Fibroblast of upper back skin (primary cell): ENCODE results near the gene ATF7IP.
"Not testable (repeated sequence)": the region's sequence is repeated elsewhere in the genome, so short reads cannot be mapped to it uniquely, and the experiment has no call there.

Experiments
- DNase-seq: peaks from one replicate; pipeline ENCODE4 v3.0.0-alpha.2; 2013

Gene ATF7IP, protein sequence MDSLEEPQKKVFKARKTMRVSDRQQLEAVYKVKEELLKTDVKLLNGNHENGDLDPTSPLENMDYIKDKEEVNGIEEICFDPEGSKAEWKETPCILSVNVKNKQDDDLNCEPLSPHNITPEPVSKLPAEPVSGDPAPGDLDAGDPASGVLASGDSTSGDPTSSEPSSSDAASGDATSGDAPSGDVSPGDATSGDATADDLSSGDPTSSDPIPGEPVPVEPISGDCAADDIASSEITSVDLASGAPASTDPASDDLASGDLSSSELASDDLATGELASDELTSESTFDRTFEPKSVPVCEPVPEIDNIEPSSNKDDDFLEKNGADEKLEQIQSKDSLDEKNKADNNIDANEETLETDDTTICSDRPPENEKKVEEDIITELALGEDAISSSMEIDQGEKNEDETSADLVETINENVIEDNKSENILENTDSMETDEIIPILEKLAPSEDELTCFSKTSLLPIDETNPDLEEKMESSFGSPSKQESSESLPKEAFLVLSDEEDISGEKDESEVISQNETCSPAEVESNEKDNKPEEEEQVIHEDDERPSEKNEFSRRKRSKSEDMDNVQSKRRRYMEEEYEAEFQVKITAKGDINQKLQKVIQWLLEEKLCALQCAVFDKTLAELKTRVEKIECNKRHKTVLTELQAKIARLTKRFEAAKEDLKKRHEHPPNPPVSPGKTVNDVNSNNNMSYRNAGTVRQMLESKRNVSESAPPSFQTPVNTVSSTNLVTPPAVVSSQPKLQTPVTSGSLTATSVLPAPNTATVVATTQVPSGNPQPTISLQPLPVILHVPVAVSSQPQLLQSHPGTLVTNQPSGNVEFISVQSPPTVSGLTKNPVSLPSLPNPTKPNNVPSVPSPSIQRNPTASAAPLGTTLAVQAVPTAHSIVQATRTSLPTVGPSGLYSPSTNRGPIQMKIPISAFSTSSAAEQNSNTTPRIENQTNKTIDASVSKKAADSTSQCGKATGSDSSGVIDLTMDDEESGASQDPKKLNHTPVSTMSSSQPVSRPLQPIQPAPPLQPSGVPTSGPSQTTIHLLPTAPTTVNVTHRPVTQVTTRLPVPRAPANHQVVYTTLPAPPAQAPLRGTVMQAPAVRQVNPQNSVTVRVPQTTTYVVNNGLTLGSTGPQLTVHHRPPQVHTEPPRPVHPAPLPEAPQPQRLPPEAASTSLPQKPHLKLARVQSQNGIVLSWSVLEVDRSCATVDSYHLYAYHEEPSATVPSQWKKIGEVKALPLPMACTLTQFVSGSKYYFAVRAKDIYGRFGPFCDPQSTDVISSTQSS

DNA sequence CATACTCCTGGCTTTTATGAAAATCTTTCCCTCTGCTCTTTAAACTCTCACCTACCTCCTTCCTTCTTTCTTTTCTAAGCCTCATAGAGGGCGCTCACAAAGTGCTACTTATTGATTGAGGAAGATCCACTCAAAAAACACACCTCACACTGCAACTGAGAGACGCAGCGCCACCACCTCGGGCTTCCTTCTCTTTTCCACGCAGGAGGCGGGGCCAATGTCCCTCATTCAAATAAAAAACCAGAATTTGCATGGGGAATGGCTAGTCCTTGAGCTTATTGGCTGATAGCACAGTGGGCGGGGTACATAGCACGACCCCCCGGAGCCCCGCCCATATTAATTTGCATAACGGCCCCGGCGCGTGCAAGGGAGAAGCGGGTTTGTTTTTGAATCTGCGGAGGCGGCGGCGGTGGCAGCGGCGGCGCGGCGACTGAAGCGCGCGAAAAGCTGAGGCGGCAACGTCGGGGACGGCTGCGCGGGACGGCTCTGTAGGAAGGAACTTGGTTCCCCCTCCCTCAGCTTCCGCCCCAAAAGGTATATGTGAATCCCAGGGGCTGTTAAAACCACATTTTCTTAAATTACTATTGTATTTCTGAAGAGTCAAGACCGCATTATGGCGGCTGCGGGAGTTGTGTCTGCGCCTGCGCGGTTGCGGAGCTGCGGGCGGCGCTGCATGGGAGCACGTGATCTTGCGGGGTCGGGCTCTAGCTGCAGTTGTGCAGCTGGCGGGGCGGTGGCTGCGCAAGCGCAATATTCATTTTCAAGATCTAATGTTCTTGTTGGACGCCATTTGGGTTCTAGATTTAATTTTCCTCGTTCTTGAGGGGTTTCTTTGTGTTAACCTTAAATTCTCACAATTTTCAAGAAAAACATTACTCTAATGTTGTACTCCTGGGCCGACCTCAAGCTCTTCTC lies at the start of gene ATF7IP:
Gene ATF7IP (plus strand): TSS at position 389 of the 915 bp plus-strand sequence. CDS start 58,234 bp downstream, outside the sequence.
- DNase-seq: peak; percentile 99

DNA sequence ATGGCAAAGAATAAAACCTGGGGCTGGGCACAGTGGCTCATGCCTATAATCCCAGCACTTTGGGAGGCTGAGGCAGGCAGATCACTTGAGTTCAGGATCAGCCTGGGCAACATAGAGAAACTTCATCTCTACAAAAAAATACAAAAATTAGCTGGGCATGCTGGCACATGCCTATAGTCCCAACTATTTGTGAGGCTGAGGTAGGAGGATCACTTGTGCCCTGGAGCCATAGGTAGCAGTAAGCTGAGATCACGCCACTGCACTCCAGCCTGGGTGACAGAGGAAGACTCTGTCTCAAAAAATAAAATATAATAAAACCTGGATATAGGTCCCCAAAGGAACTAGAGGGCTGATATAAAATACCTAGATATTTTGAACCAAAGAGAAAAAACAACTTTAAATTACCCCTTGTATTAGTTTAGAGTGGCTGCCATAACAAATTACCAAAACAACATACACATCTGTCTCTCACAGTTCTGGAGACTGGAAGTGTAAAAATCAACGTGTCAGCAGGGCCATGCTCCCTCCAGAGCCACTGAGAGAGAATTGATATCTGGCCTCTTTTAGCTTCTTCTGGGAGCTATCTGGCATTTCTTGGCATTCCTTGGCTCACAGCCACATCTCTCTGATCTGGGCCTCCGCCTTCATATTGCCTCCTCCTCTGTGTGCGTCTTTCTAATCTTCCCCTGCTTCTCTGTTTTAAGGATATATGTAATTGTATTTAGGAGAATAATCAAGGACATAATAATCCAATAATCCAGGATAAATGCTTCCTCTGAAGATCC lies 47.9 kb upstream of the ATF7IP start:
- no peak for DNase-seq

DNA sequence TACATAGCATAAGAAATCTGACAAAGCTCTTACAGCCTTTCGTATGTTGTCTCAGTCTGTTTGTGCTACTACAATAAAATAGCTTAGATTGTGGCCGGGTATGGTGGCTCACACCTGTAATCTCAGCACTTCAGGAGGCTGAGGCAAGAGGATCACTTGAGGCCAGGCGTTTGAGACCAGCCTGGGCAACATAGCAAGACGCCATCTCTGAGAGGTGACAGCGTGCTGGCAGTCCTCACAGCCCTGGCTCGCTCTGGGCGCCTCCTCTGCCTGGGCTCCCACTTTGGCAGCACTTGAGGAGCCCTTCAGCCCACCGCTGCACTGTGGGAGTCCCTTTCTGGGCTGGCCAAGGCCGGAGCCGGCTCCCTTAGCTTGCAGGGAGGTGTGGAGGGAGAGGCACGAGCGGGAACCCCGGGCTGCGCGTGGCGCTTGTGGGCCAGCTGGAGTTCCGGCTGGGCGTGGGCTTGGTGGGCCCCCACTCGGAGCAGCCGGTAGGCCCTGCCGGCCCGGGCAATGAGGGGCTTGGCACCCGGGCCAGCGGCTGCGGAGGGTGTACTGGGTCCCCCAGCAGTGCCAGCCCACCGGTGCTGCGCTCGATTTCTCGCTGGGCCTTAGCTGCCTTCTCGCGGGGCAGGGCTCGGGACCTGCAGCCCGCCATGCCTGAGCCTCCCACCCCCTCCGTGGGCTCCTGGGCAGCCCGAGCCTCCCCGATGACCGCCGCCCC lies 45.6 kb upstream of the ATF7IP start:
- not testable (repeated sequence) for DNase-seq

DNA sequence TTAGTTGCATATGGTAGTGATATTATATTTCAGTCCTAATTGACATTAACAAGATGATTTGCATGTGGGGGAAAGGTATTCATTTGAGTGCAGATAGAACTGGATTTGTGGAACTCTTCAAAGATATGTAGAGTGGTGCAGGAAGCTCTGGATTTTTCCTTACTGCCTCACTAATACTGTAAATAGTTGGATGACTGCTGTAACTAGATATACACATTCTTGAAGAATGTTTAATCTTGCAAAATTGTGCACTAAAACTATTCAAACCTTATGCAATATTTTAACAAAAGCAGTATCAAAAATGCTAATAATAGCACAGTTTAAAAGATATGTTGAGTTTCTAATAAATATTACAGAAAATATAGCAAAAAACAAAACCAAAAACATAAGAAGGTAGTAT lies 43.1 kb upstream of the ATF7IP start:
- peak; percentile 9 for DNase-seq

DNA sequence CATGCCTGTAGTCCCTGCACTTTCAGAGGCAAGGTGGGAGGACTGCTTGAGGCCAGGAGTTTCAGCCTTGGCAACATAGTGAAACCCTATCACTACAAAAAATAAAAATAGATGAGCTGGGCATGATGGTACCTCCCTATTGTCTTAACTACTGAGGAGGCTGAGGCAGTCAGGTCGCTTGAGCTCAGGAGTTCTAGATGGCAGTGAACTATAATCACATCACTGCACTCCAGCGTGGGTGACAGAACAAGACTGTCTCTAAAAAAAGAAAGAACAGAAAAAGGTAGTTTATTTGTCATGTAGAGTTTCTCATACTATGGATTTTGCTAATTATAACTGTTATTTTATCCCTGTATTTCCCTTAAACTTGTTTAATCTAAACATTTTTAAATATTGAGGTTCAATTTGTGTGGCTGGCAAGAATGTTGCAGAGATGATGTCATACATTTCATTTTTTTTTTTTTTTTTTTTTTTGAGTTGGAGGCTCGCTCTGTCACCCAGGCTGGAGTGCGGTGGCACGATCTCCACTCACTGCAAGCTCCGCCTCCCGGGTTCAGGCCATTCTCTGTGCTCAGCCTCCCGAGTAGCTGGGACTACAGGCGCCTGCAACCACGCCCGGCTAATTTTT lies 39.7 kb upstream of the ATF7IP start:
- no peak for DNase-seq

DNA sequence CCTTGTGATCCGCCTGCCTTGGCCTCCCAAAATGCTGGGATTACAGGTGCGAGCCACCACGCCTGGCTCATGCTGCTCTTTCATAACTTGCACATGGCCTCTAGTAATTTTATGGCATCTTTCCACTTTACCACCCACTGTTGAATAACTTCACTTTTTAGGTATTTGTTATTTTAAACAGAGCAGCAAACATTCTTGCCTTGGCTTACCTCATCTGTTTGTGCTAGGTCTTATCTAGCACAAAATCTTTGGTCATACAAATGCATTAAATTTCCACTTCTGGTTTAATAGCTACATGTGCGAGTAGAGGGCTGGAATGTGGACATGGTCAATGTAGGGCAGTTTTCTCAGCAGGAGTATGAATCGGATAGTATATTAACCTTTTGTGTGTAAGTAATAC lies 38.8 kb upstream of the ATF7IP start:
- DNase-seq: peak; percentile 12

DNA sequence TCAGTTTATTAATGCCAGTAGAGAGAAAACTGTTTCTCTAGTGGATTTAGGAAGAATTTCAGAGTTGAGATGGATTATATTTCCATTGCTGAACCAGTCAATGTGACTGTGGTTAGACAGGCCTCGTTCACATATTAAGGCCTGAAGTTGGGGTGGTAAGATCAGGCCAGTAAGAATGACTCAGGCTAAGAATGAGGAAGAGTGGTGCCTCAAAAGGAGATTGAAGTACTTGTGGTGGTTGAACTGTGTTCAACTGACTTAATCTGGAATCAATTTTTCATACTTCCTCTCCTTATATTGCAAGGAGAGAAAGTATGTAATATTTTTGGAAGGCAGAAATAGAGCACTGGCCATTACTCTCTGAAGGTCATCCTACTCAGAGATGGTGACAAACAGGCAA lies 37.8 kb upstream of the ATF7IP start:
- peak; percentile 82 for DNase-seq

DNA sequence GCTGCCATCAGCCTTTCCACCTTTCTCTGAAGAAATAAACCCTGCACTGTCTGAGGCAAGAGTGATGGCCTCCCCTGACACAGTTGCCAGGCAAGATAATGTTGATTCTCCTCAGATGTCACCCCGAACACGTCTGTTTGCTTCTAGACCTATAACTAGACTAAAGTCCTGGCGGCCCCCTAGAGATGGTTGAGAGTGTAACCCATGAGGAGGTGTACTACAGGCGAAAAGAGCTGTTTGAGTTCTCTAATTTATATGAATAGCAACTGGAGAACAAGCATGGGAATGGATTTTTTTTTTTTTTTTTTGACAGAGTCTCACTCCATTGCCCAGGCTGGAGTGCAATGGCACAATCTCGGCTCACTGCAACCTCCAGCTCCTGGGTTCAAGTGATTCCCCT lies 33.0 kb upstream of the ATF7IP start:
- DNase-seq: no peak

DNA sequence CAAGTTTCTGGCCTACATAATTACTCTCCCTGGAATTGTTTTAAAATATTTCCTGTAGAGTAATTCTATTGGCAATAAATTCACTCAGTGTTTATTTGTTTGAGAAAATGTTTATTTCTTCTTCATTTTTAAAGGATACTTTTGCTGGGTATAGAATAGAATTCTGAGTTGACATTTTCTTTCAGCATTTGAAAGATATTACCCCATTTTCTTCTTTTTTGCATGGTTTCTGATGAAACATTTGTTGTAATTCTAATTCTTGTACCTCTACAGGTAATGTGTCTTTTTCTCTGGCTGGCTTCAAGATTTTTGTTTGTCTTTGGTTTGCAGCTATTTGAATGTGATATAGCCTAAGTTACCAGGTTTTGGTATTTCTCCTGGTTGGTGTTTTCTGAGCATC lies 25.1 kb upstream of the ATF7IP start:
- no peak for DNase-seq

DNA sequence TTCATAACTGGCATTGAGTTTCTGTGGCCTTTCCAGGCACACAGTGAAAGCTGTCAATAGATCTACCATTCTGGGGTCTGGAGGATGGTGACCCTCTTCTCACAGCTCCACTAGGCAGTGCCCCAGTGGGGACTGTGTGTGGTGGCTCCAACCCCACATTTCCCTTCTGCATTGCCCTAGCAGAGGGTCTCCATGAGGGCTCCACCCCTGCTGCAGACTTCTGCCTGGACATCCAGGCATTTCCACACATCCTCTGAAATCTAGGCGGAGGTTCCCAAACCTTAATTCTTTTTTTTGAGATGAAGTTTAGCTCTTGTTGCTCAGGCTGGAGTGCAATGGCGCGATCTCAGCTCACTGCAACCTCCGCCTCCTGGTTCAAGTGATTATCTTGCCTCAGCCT lies 14.0 kb upstream of the ATF7IP start:
- not testable (repeated sequence) for DNase-seq

DNA sequence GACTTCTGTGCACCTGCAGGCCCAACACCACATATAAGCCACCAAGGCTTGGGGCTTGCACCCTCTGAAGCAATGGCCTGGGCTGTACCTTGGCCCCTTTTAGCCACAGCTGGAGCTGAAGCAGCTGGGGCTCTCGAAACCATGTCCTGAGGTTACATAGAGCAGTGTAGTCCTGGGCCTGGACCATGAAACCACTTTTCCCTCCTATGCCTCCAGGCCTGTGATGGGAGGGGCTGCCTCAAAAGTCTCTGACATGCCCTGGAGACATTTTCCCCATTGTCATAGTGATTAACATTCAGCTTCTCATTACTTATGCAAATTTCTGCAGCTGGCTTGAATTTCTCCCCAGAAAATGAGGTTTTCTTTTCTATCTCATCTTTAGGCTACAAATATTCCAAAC lies 13.4 kb upstream of the ATF7IP start:
- not testable (repeated sequence) for DNase-seq

DNA sequence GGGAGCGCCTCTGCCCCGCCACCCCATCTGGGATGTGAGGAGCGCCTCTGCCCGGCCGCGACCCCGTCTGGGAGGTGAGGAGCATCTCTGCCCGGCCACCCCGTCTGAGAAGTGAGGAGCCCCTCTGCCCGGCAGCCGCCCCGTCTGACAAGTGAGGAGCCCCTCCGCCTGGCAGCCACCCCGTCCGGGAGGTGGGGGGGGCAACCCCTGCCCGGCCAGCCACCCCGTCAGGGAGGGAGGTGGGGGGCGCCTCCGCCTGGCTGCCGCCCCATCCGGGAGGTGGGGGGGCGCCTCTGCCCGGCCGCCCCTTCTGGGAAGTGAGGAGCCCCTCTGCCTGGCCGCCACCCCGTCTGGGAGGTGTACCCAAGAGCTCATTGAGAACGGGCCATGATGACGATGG lies 10.8 kb upstream of the ATF7IP start:
- not testable (repeated sequence) for DNase-seq

DNA sequence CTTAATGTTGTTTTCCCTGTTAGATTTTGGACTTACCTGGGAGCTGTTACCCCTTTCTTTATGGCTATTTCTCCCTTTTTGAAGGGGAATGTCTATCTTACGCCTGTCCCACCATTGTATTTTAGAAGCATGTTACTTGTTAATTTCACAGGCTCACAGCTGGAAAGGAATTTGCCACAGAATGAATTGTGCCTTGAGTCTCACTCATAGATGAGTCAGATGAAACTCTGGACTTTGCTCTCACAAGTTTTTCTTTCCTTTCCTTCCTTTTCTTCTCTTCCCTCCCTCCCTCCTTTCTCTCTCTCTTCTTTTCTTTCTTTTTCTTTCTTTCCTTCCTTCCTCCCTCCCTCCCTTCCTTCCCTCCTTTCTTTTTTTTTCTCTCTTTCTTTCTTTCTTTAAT lies 9.3 kb upstream of the ATF7IP start:
- DNase-seq: no peak

DNA sequence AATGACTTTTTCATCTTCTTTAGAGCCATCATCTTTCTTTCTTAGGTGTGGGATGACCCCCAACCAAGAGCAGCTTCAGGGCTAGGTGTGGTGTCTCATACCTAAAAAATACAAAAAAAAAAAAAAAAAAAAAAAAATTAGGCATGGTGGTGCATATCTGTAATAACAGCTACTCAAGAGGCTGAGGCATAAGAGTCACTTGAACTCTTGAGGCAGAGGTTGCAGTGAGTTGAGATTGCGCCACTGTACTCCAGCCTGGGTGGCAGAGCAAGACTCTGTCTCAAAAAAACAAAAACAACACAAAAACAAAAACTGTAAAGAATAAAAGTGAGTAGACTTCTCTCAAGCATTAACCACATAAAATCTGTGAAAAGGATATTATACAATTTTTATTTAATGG lies 8.0 kb upstream of the ATF7IP start:
- no peak for DNase-seq

DNA sequence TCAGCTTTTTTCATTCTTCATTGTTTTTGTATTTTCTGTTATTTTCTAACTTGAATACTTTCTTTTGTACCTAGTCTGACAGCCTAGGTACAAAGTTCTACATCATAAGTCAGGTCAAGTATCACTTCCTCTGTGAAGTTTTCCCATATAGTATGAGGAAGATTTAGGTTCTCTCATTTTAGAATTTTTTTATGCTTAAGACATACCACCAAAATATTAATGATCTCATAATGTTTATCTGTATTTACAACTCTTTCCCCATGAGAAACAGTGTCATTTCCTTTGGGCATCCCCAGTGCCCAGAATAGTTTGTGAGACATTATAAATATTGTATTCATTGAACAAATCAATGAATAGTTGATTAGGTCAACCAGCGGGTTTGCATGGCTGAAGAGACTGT lies 3.1 kb upstream of the ATF7IP start:
- DNase-seq: no peak

DNA sequence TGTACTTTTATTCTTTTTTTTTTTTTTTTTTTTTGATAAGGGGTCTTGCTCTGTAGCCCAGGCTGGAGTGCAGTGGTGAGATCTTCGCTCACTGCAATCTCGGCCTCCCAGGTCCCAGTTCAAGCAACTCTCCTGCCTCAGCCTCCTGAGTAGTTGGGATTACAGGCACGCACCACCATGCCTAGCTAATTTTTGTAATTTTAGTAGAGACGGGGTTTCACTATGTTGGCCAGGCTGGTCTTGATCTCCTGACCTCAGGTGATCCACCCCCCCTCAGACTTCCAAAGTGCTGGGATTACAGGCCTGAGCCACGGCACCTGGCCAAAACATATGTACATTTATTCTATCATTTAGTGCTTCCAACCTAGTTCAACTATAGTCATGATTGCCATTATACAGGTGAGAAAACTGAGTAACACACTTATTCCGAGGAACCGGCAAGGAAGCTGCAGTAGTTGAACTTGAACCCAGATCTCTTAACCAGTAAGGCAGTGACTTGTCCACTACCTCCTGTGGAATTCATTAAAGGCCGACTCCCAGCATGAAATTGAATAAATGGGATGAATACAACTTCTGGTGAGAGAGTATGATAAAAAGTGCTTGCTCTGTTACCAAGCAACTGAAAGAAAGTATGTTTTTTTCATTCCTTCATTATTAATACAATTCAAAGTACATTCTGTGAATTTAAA lies 755 bp upstream of the ATF7IP start:
- no peak for DNase-seq

DNA sequence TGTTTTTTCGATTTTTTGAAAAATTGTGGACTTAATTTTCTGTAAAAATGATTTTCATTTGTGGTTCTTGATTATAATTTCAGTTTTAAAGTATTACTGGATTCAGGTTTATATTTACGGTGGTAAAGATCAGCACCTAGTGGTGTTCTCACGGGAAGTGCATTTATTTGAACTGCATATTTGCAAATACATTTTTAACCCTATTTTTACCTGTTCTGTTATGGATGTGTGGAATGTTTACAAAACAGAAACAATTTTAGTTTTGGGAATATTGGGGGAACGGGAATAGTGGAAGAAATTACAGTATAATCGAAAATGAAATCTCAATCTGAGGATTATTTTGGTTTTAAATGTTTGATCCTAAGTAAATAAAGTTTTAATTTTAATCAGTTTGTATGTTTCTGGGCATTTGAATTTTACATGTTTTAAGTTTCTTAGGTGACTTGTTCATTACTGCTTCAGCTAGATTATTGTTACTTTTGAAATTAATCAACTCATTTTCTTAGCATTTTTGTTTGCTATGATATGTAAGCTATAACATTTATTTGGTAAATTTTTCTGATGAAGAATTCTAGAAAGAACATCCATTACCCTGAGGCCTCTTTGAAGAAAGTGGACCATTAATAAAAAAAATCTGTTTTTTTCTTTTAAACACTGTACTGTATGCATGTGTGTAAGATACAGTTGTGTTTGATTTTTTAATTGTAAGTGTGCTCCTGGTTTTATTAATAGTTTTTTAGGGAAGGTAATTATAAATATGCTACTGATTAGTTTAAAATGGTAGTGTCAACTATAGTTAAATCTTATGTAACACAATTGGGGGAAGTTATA lies 942 bp downstream of the ATF7IP start:
- peak; percentile 18 for DNase-seq

DNA sequence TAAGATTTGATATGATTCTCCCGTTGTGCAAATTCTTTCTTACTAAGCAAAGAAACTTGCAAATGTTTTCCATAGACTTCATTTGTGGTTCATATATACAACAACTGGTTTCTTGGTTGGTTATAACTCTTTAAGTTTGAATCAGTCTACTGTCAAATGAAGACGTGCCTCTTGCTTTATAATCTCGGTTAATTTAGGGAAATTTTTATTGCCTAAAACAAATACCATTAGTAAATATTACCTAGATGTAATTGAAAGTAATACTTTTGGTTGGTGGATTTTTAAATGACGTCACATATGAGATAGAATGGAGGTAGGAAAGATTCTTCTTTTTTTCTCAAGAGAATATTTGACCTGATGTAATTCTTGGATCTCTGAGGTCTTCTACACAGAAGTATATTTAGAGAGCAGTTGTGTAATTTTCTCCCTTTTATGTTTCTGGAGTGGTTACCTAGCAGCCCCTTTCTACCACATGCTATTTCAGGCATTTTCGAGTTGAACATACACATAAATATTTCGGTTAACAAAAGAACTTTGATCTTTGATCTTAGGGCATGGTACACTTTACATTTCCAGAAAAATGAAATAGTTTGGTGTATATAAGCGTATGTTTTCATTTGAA lies 1.7 kb downstream of the ATF7IP start:
- peak; percentile 51 for DNase-seq
